Right kidney (tissue), 1 donor: Measurements from ENCODE around the gene ARHGAP21.

ENCODE experiments used
- DNase-seq: peaks from one replicate; pipeline ENCODE4 v3.0.0-alpha.2; 2016

ARHGAP21 gene

GRCh38 chr10:24722676-24723385, 856 bp downstream of the ARHGAP21 start:
- peak; percentile 90 for DNase-seq

- DNase-seq = no peak
Measured at GRCh38 chr10:24722131-24722675, 1.5 kb downstream of the ARHGAP21 start.

GRCh38 chr10:24721229-24722106, 2.2 kb downstream of the ARHGAP21 start:
- peak; percentile 64 for DNase-seq

GRCh38 chr10:24720096-24720495, 3.6 kb downstream of the ARHGAP21 start:
- no peak for DNase-seq

GRCh38 chr10:24718031-24718855, 5.4 kb downstream of the ARHGAP21 start:
- no peak for DNase-seq

- DNase-seq = no peak
Measured at GRCh38 chr10:24716295-24716694, 7.4 kb downstream of the ARHGAP21 start.

- DNase-seq = no peak
Measured at GRCh38 chr10:24715246-24715769, 8.4 kb downstream of the ARHGAP21 start.

- DNase-seq = no peak
Measured at GRCh38 chr10:24713086-24713485, 10.6 kb downstream of the ARHGAP21 start.

GRCh38 chr10:24711465-24711864, 12.2 kb downstream of the ARHGAP21 start:
- no peak for DNase-seq

- no peak for DNase-seq
Measured at GRCh38 chr10:24708081-24708480, 15.6 kb downstream of the ARHGAP21 start.

- DNase-seq = no peak
Measured at GRCh38 chr10:24707445-24707844, 16.2 kb downstream of the ARHGAP21 start.

- no peak for DNase-seq
Measured at GRCh38 chr10:24706479-24707118, 17.1 kb downstream of the ARHGAP21 start.

GRCh38 chr10:24703700-24704099, 20.0 kb downstream of the ARHGAP21 start:
- no peak for DNase-seq

- no peak for DNase-seq
Measured at GRCh38 chr10:24701447-24701846, 22.2 kb downstream of the ARHGAP21 start.

- DNase-seq = no peak
Measured at GRCh38 chr10:24700948-24701347, 22.7 kb downstream of the ARHGAP21 start.

GRCh38 chr10:24698270-24698669, 25.4 kb downstream of the ARHGAP21 start:
- DNase-seq = no peak

GRCh38 chr10:24697080-24697479, 26.6 kb downstream of the ARHGAP21 start:
- no peak for DNase-seq

- no peak for DNase-seq
Measured at GRCh38 chr10:24695452-24695851, 28.2 kb downstream of the ARHGAP21 start.

GRCh38 chr10:24694086-24694485, 29.6 kb downstream of the ARHGAP21 start:
- DNase-seq = no peak

- no peak for DNase-seq
Measured at GRCh38 chr10:24690961-24691512, 32.6 kb downstream of the ARHGAP21 start.

GRCh38 chr10:24685958-24686540, 37.6 kb downstream of the ARHGAP21 start:
- DNase-seq = no peak
